HG03103 (cell line): Measurements from ENCODE around the gene E2F4.

Experiments
- ATAC-seq: cut with Tn5 transposase; IDR thresholded peaks from one replicate; pipeline ENCODE4 v1.9.1; 2021; ENCODE audit warnings: low read depth; ENCODE audit not compliant: unreplicated experiment

Gene E2F4

GRCh38 chr16:67191995-67192681 lies at the start of gene E2F4:
E2F4 (plus strand) TSS chr16:67192155; CDS start chr16:67192228, 73 bp downstream.
- ATAC-seq: peak; percentile 85

- no peak for ATAC-seq
Measured at GRCh38 chr16:67142342-67142741, 49.6 kb upstream of the E2F4 start.

GRCh38 chr16:67144943-67145342 lies 47.0 kb upstream of the E2F4 start:
- ATAC-seq: no peak

- ATAC-seq: no peak
Measured at GRCh38 chr16:67145746-67146145, 46.2 kb upstream of the E2F4 start.

- ATAC-seq: no peak
Measured at GRCh38 chr16:67146523-67147357, 45.2 kb upstream of the E2F4 start.

GRCh38 chr16:67147437-67148140 lies 44.4 kb upstream of the E2F4 start:
- ATAC-seq: no peak

- ATAC-seq: no peak
Measured at GRCh38 chr16:67148221-67148620, 43.7 kb upstream of the E2F4 start.

- no peak for ATAC-seq
Measured at GRCh38 chr16:67148656-67149275, 43.2 kb upstream of the E2F4 start.

GRCh38 chr16:67149276-67150046 lies 42.5 kb upstream of the E2F4 start:
- ATAC-seq: no peak

GRCh38 chr16:67150047-67150832 lies 41.7 kb upstream of the E2F4 start:
- ATAC-seq: no peak

GRCh38 chr16:67150833-67151396 lies 41.0 kb upstream of the E2F4 start, which contains the start of gene B3GNT9:
B3GNT9 (minus strand) TSS chr16:67150998; CDS start chr16:67150485, 513 bp downstream.
- no peak for ATAC-seq

- ATAC-seq: no peak
Measured at GRCh38 chr16:67151431-67152097, 40.4 kb upstream of the E2F4 start.

GRCh38 chr16:67154578-67155294 lies 37.2 kb upstream of the E2F4 start:
- ATAC-seq: no peak

GRCh38 chr16:67155295-67156142 lies 36.4 kb upstream of the E2F4 start:
- ATAC-seq: no peak

GRCh38 chr16:67156143-67156844 lies 35.7 kb upstream of the E2F4 start:
- ATAC-seq: no peak

- ATAC-seq: no peak
Measured at GRCh38 chr16:67157106-67157748, 34.7 kb upstream of the E2F4 start.
